H1 (cell line): ENCODE results near the gene UPK3BL2. TPM values are rescaled to one million over a fixed set of nuclear protein-coding genes. Genes with fewer than 3 reads are reported as not detected.
"Not testable (repeated sequence)": the region's sequence is repeated elsewhere in the genome, so short reads cannot be mapped to it uniquely, and the experiment has no call there.

Experiments used
- CTCF ChIA-PET: fragments of 300-600 bp; sonication (Branson Sonifier 250); formaldehyde crosslinking; loops from one replicate; lab custom pipeline; 2021; ENCODE audit not compliant: partially characterized antibody; lab: Charles Lee
- POLR2A ChIA-PET: fragments of 300-600 bp; sonication (Branson Sonifier 250); formaldehyde crosslinking; loops from one replicate; lab custom pipeline; 2021; ENCODE audit warnings: inconsistent platforms; ENCODE audit not compliant: partially characterized antibody; lab: Charles Lee
- DNase-seq, 2 experiments: peaks; one replicate each; pipeline versions ENCODE4 v3.0.0 to v3.0.0-alpha.2; 2010 to 2022; ENCODE audit warnings: low spot score in 2 of 2, low read depth in 1 of 2, mixed read lengths in 1 of 2
- FAIRE-seq: peaks from 2 replicates; lab custom pipeline; 2011; peaks lifted over from hg19 to GRCh38; lab: Jason Lieb, UNC
- H2AFZ ChIP-seq: 2 replicates; pipeline ENCODE4 v1.8.1; 2012; ENCODE audit warnings: low read length, inconsistent platforms
- H2AK5ac ChIP-seq: 2 replicates; pipeline ENCODE4 v1.6.1; 2013; ENCODE audit warnings: low read depth, low read length
- H2BK120ac ChIP-seq: replicated peaks from 2 replicates; pipeline ENCODE3; 2013; ENCODE audit warnings: low read depth, low read length, inconsistent platforms
- H2BK12ac ChIP-seq: 2 replicates; pipeline ENCODE4 v1.6.1; 2013; ENCODE audit warnings: low read depth, low read length
- H2BK15ac ChIP-seq: 2 replicates; pipeline ENCODE4 v1.6.1; 2013; ENCODE audit warnings: low read length
- H2BK20ac ChIP-seq: 2 replicates; pipeline ENCODE4 v1.6.1; 2013; ENCODE audit warnings: low read length
- H2BK5ac ChIP-seq: 2 replicates; pipeline ENCODE4 v1.6.1; 2013; ENCODE audit warnings: low read depth, low read length
- H3K14ac ChIP-seq: 2 replicates; pipeline ENCODE4 v1.6.1; 2013; ENCODE audit warnings: inconsistent platforms; ENCODE audit not compliant: insufficient read length
- H3K18ac ChIP-seq: 2 replicates; pipeline ENCODE4 v1.6.1; 2013; ENCODE audit warnings: low read length; ENCODE audit errors: extremely low read depth
- H3K23ac ChIP-seq: 2 replicates; pipeline ENCODE4 v1.6.1; 2013; ENCODE audit warnings: inconsistent platforms; ENCODE audit not compliant: insufficient read length
- H3K23me2 ChIP-seq: 2 replicates; pipeline ENCODE4 v1.6.1; 2013; ENCODE audit warnings: low read depth, low read length
- H3K27ac ChIP-seq: 2 replicates; pipeline ENCODE4 v1.6.1; 2011; ENCODE audit warnings: low read depth, low read length, inconsistent platforms
- H3K27me3 ChIP-seq, 4 experiments: replicated peaks in 1 of 4; 1 replicate in 1 of 4; 2 replicates in 3 of 4; pipeline versions ENCODE4 v1.6.1 to v1.8.1; 2011 to 2013; ENCODE audit warnings: low read length in 3 of 4, mild to moderate bottlenecking in 3 of 4, inconsistent platforms in 2 of 4, mixed read lengths in 2 of 4, moderate library complexity in 1 of 4; ENCODE audit not compliant: control insufficient read depth in 3 of 4, insufficient read depth in 3 of 4; ENCODE audit errors: extremely low read depth in 1 of 4
- H3K36me3 ChIP-seq, 4 experiments: 2 replicates each; pipeline versions ENCODE4 v1.6.1 to v1.8.1; 2011 to 2013; ENCODE audit warnings: mild to moderate bottlenecking in 4 of 4, low read length in 3 of 4, moderate library complexity in 2 of 4, control low read depth in 1 of 4, inconsistent platforms in 1 of 4; ENCODE audit not compliant: insufficient read depth in 4 of 4, control insufficient read depth in 2 of 4
- H3K4ac ChIP-seq: replicated peaks from 2 replicates; pipeline ENCODE3; 2013; ENCODE audit warnings: low read length, low read depth, mixed read lengths, inconsistent platforms; ENCODE audit not compliant: insufficient read length
- H3K4me1 ChIP-seq, 4 experiments: replicated peaks in 1 of 4; 1 replicate in 1 of 4; 2 replicates in 3 of 4; pipeline versions ENCODE4 v1.6.1 to v1.8.1; 2011 to 2013; ENCODE audit warnings: low read length in 3 of 4, inconsistent platforms in 2 of 4, mixed read lengths in 1 of 4; ENCODE audit not compliant: insufficient read depth in 4 of 4, control insufficient read depth in 3 of 4
- H3K4me2 ChIP-seq, 2 experiments: 2 replicates each; pipeline versions ENCODE4 v1.6.1 to v1.8.1; 2011 to 2013; ENCODE audit warnings: low read depth in 2 of 2, low read length in 2 of 2, control low read depth in 1 of 2, inconsistent platforms in 1 of 2, mild to moderate bottlenecking in 1 of 2; ENCODE audit not compliant: insufficient read depth in 1 of 2
- H3K4me3 ChIP-seq, 4 experiments: fragments of 200-600, 300-600 bp in 1 of 4; sonication (generic), shearing (Covaris generic), sonication (Bioruptor Twin) in 1 of 4; 2 replicates each; pipeline versions ENCODE4 v1.5.1 to v1.8.1; 2011 to 2016; ENCODE audit warnings: low read length in 4 of 4, low read depth in 3 of 4, control low read depth in 2 of 4, inconsistent platforms in 2 of 4, mild to moderate bottlenecking in 2 of 4, mixed read lengths in 1 of 4, moderate library complexity in 1 of 4; ENCODE audit not compliant: insufficient read depth in 2 of 4; ENCODE audit errors: extremely low read depth in 1 of 4
- H3K56ac ChIP-seq: replicated peaks from 2 replicates; pipeline ENCODE3; 2013; ENCODE audit warnings: low read depth, mild to moderate bottlenecking, mixed read lengths, low read length, inconsistent platforms; ENCODE audit not compliant: insufficient read length
- H3K79me1 ChIP-seq: 2 replicates; pipeline ENCODE4 v1.6.1; 2013; ENCODE audit warnings: low read depth, low read length, control low read depth
- H3K79me2 ChIP-seq, 2 experiments: 2 replicates each; pipeline versions ENCODE4 v1.6.1 to v1.8.1; 2012 to 2013; ENCODE audit warnings: low read length in 2 of 2, mild to moderate bottlenecking in 2 of 2, inconsistent platforms in 1 of 2; ENCODE audit not compliant: insufficient read depth in 2 of 2, control insufficient read depth in 1 of 2
- H3K9ac ChIP-seq, 4 experiments: replicated peaks in 1 of 4; 1 replicate in 1 of 4; 2 replicates in 3 of 4; pipeline versions ENCODE4 v1.6.1 to v1.8.1; 2011 to 2013; ENCODE audit warnings: low read depth in 3 of 4, low read length in 3 of 4, control low read depth in 2 of 4, mild to moderate bottlenecking in 2 of 4, moderate library complexity in 2 of 4, inconsistent platforms in 1 of 4; ENCODE audit errors: extremely low read depth in 1 of 4
- H3K9me3 ChIP-seq, 2 experiments: 2 replicates each; pipeline versions ENCODE4 v1.6.1 to v1.8.1; 2012 to 2013; ENCODE audit warnings: mild to moderate bottlenecking in 2 of 2, moderate library complexity in 2 of 2, control low read depth in 1 of 2, inconsistent platforms in 1 of 2, low read depth in 1 of 2, low read length in 1 of 2, mixed read lengths in 1 of 2; ENCODE audit not compliant: insufficient read depth in 2 of 2
- H4K20me1 ChIP-seq, 2 experiments: replicated peaks in 1 of 2; 2 replicates each; pipeline versions ENCODE3 to v1.8.1; 2011 to 2013; ENCODE audit warnings: inconsistent platforms in 2 of 2, low read length in 2 of 2, mild to moderate bottlenecking in 1 of 2; ENCODE audit not compliant: insufficient read depth in 2 of 2, control insufficient read depth in 1 of 2
- H4K5ac ChIP-seq: 2 replicates; pipeline ENCODE4 v1.6.1; 2013; ENCODE audit warnings: low read length, low read depth, mixed read lengths, inconsistent platforms; ENCODE audit not compliant: insufficient read length
- H4K8ac ChIP-seq: 2 replicates; pipeline ENCODE4 v1.8.0; 2013; ENCODE audit warnings: mild to moderate bottlenecking, moderate library complexity, low read length, inconsistent platforms; ENCODE audit not compliant: insufficient read depth; ENCODE audit errors: extremely low read depth
- H4K91ac ChIP-seq: replicated peaks from 2 replicates; pipeline ENCODE3; 2013; ENCODE audit warnings: low read length, mixed read lengths, inconsistent platforms; ENCODE audit not compliant: insufficient read length
- WGBS, 2 experiments: shearing (Covaris generic) in 1 of 2; methylation state at CpG; one replicate each; pipeline versions ENCODE4 v1.1.6 to v1.1.7; 2013 to 2015; ENCODE audit warnings: low lambda C conversion rate in 2 of 2, mixed read lengths in 2 of 2, inconsistent platforms in 1 of 2, low coverage in 1 of 2, missing lambda C conversion rate in 1 of 2; ENCODE audit not compliant: insufficient replicate concordance in 2 of 2, insufficient coverage in 1 of 2, insufficient read length in 1 of 2; ENCODE audit errors: extremely low coverage in 1 of 2, missing lambda C conversion rate in 1 of 2; 5-methylcytosine and 5-hydroxymethylcytosine counted together
- polyA plus RNA-seq, 7 experiments: library from polyadenylated mRNA; depleted of rRNA in 3 of 7; stranded (reverse) in 5 of 7; unstranded in 2 of 7; fragments of >200 nt in 5 of 7; fragments of 200-250 nt in 2 of 7; gene quantifications; 1 replicate in 5 of 7; 2 replicates in 1 of 7; 4 replicates in 1 of 7; pipeline versions ENCODE4 v1.2.1 to v1.2.3, GENCODE V29; 2011 to 2013; ENCODE audit warnings: missing spikeins in 2 of 7, mixed read lengths in 2 of 7
- total RNA-seq: library from RNA; stranded (reverse); fragmentation: NEBNext Ultra II Directional; extraction: Animal tissue kit (Norgen Biotek cat#: 25700); gene quantifications from 2 replicates; pipeline ENCODE4 v1.2.1, GENCODE V29; 2021

The UPK3BL2 gene
- total and polyA plus RNA-seq, 2 of the 8 experiments (the other 6 are each of a cell fraction or from before 2014, with no cell fraction given), result 12.4 to 22.6 TPM

GRCh38 chr7:102511860-102512522 is 31.5 kb downstream of the UPK3BL2 start:
- WGBS, 2 experiments, result no CpG with 5 or more reads among the region's 30 CpGs

GRCh38 chr7:102510575-102510974 is 32.9 kb downstream of the UPK3BL2 start:
- peak in 1 of 2 experiments; percentile 23 for DNase-seq
- 81% methylated on average over 4 of the region's 8 CpGs; no CpG with 5 or more reads in 1 of the 2 experiments for WGBS, 2 experiments

More at GRCh38 chr7:102511860-102512522, 31.5 kb downstream of the UPK3BL2 start:
- DNase-seq, H3K18ac ChIP-seq, H3K27me3 ChIP-seq, H3K36me3 ChIP-seq, H4K5ac ChIP-seq, FAIRE-seq, H3K56ac ChIP-seq, H3K9me3 ChIP-seq, H3K4ac ChIP-seq, H2AK5ac ChIP-seq, POLR2A ChIA-PET, H3K14ac ChIP-seq, H3K79me1 ChIP-seq, H3K23ac ChIP-seq, H3K4me2 ChIP-seq, H2BK5ac ChIP-seq, H4K91ac ChIP-seq, H2AFZ ChIP-seq, H2BK120ac ChIP-seq, CTCF ChIA-PET, H3K79me2 ChIP-seq, H3K23me2 ChIP-seq, H2BK12ac ChIP-seq, H3K27ac ChIP-seq, H2BK15ac ChIP-seq, H4K8ac ChIP-seq, H3K4me1 ChIP-seq, H2BK20ac ChIP-seq, H4K20me1 ChIP-seq, H3K9ac ChIP-seq: not testable (repeated sequence)
- H3K4me3 ChIP-seq, result peak overlapping the region in 1 of 4 experiments; percentile 49; a peak in 1 of 8 replicates

More at GRCh38 chr7:102510575-102510974, 32.9 kb downstream of the UPK3BL2 start:
- POLR2A ChIA-PET, H3K4me3 ChIP-seq, H3K23ac ChIP-seq, H3K79me2 ChIP-seq, H3K4me1 ChIP-seq, H4K20me1 ChIP-seq, H3K4ac ChIP-seq, H2BK20ac ChIP-seq, H4K8ac ChIP-seq, H3K27ac ChIP-seq, H2BK15ac ChIP-seq, H2AK5ac ChIP-seq, H3K79me1 ChIP-seq, H2BK120ac ChIP-seq, H4K91ac ChIP-seq, H2BK5ac ChIP-seq, H2BK12ac ChIP-seq, H3K23me2 ChIP-seq, H3K27me3 ChIP-seq, H4K5ac ChIP-seq, H3K36me3 ChIP-seq, H2AFZ ChIP-seq, H3K9ac ChIP-seq, H3K4me2 ChIP-seq, H3K14ac ChIP-seq, FAIRE-seq, H3K56ac ChIP-seq, H3K9me3 ChIP-seq, CTCF ChIA-PET, H3K18ac ChIP-seq: not testable (repeated sequence)
